Esophagus muscularis mucosa (tissue), 3 donors: Measurements from ENCODE around the gene ITGAX.

Experiments
- POLR2A ChIP-seq: fragments of 450-650 bp; IDR thresholded peaks from one replicate; pipeline ENCODE4 v1.6.1; 2017; ENCODE audit warnings: antibody characterized with exemption, moderate library complexity, mild to moderate bottlenecking, low read depth
- POLR2AphosphoS5 ChIP-seq, 2 donors: sonication (generic); formaldehyde crosslinking; IDR thresholded peaks; one replicate each; pipeline ENCODE4 v1.6.1; 2017; ENCODE audit warnings: antibody characterized with exemption in 2 of 2
- TF ChIP-seq, protein P1 (sequence below), 3 experiments: fragments of 200-600 bp in 2 of 3; fragments of 450-650 bp in 1 of 3; sonication (generic) in 2 of 3; IDR thresholded peaks; one replicate each; pipeline ENCODE4 v1.5.1; 2017 to 2019; ENCODE audit warnings: antibody characterized with exemption in 3 of 3, mild to moderate bottlenecking in 2 of 3, moderate library complexity in 1 of 3

DNA sequence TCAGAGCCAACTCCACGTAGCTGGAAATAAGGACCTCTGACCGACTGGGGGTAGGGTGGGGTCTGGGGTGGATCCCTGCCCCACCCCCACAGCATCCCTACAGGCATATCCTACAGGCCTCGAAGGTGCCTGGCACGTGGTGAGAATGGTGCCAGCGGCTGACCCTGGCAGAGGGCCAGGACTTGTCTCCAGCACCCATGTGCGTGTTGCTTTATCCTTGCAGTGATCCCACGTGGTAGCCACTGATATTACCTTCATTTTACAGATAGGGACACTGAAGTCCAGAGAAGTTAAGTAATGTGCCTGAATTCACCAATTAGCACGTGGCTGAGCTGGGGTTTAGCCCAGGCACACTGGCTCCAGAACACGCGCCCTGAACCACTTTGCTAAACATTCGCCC is 46.5 kb downstream of the ITGAX start:
- TF ChIP-seq POLR2A (no peak), POLR2AphosphoS5 (IDR thresholded peaks at IDR 0.05) (no peak)
- TF ChIP-seq, protein P1, sequence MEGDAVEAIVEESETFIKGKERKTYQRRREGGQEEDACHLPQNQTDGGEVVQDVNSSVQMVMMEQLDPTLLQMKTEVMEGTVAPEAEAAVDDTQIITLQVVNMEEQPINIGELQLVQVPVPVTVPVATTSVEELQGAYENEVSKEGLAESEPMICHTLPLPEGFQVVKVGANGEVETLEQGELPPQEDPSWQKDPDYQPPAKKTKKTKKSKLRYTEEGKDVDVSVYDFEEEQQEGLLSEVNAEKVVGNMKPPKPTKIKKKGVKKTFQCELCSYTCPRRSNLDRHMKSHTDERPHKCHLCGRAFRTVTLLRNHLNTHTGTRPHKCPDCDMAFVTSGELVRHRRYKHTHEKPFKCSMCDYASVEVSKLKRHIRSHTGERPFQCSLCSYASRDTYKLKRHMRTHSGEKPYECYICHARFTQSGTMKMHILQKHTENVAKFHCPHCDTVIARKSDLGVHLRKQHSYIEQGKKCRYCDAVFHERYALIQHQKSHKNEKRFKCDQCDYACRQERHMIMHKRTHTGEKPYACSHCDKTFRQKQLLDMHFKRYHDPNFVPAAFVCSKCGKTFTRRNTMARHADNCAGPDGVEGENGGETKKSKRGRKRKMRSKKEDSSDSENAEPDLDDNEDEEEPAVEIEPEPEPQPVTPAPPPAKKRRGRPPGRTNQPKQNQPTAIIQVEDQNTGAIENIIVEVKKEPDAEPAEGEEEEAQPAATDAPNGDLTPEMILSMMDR (IDR thresholded peaks at IDR 0.05), result no peak
